C4-2B (cell line): ENCODE measurements around the gene OGA.

Experiments used
- CTCF ChIP-seq: fragments of 450-650 bp; conservative IDR thresholded peaks from 2 replicates; pipeline ENCODE4 v1.5.1; 2017; ENCODE audit warnings: mild to moderate bottlenecking
- ZFX ChIP-seq: fragments of 450-650 bp; IDR thresholded peaks from 2 replicates; pipeline ENCODE4 v1.6.1; 2017

- TF ChIP-seq CTCF (no peak), ZFX (no peak)
Measured at GRCh38 chr10:101768791-101769170, 49.5 kb downstream of the OGA start.
